ENCODE data around the gene DNM3.

DNA sequence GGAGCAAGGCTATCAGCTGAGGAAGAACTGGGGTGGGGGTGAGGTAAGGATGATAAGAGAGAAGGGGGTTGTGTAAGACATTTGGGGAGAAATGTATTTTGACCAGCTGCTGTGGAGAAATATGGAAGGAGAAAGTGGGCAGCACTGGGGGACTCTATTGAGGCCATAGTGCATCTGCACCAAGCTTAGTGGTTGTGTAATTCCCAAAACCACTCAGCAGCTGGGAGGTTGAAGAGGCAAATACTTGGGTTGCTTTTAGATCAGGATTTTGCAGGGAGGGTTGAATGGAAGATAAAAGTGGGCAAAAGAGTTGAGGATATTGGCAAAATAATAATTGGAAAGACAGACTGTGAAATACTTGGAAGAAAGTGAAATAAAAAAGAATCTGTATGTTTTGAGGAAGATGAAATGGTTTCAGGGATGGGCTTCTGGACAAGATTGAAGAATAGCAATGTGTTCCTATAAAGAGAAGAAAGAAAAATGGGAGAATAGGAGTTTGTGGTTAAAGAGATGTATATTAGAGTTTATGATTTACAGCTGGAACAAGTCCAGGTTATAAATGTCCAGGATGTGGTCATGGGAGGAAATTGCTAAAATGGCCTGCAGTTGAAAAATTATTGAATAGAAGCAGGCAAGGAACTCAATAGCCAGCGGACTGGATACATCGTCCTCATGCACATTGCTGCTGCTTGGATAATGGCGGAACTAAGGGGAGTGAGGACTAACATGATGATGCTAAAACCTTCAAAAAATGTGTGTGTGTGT lies 162.7 kb downstream of the DNM3 start:
- TF ChIP-seq, protein P1, sequence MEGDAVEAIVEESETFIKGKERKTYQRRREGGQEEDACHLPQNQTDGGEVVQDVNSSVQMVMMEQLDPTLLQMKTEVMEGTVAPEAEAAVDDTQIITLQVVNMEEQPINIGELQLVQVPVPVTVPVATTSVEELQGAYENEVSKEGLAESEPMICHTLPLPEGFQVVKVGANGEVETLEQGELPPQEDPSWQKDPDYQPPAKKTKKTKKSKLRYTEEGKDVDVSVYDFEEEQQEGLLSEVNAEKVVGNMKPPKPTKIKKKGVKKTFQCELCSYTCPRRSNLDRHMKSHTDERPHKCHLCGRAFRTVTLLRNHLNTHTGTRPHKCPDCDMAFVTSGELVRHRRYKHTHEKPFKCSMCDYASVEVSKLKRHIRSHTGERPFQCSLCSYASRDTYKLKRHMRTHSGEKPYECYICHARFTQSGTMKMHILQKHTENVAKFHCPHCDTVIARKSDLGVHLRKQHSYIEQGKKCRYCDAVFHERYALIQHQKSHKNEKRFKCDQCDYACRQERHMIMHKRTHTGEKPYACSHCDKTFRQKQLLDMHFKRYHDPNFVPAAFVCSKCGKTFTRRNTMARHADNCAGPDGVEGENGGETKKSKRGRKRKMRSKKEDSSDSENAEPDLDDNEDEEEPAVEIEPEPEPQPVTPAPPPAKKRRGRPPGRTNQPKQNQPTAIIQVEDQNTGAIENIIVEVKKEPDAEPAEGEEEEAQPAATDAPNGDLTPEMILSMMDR (IDR thresholded peaks at IDR 0.05; ENCODE audit: insufficient read depth, low read length, poor library complexity, severe bottlenecking): no peak
- no peak for TF ChIP-seq EZH2phosphoT487 (conservative IDR thresholded peaks at IDR 0.05; ENCODE audit: low read length)
